HepG2 (cell line): ENCODE data around the gene RPS15A. TPM values are rescaled to one million over a fixed set of nuclear protein-coding genes. Genes with fewer than 3 reads are reported as not detected.

Experiments
- ATM ChIP-seq: fragments of 450-650 bp; IDR thresholded peaks from 2 replicates; pipeline ENCODE4 v1.7.1; 2017; ENCODE audit warnings: mild to moderate bottlenecking, borderline replicate concordance
- CREM ChIP-seq, 2 experiments: sonication (generic) in 1 of 2; formaldehyde crosslinking in 1 of 2; IDR thresholded peaks; 2 replicates each; pipeline versions ENCODE4 v1.4.0 to v1.6.1; 2016 to 2020; ENCODE audit warnings: antibody characterized with exemption in 1 of 2, mild to moderate bottlenecking in 1 of 2, missing genetic modification reagents in 1 of 2
- FOSL1 ChIP-seq: sonication (generic); formaldehyde crosslinking; IDR thresholded peaks from 2 replicates; pipeline ENCODE4 v1.9.0; 2021; ENCODE audit warnings: missing genetic modification reagents, borderline replicate concordance
- ISX ChIP-seq: sonication (generic); formaldehyde crosslinking; conservative IDR thresholded peaks from 2 replicates; pipeline ENCODE4 v1.5.0; 2020; ENCODE audit warnings: missing genetic modification reagents
- KAT8 ChIP-seq: IDR thresholded peaks from 2 replicates; pipeline ENCODE4 v1.6.1; 2016; ENCODE audit warnings: missing genetic modification reagents, missing compliant biosample characterization
- KLF11 ChIP-seq: IDR thresholded peaks from 2 replicates; pipeline ENCODE4 v1.6.1; 2016; ENCODE audit warnings: missing compliant biosample characterization
- MLLT10 ChIP-seq: sonication (generic); formaldehyde crosslinking; IDR thresholded peaks from 2 replicates; pipeline ENCODE4 v1.4.0; 2020; ENCODE audit warnings: missing genetic modification reagents
- RBAK ChIP-seq: sonication (generic); formaldehyde crosslinking; IDR thresholded peaks from 2 replicates; pipeline ENCODE4 v1.5.1; 2020; ENCODE audit warnings: mild to moderate bottlenecking, missing genetic modification reagents
- SALL1 ChIP-seq: sonication (generic); formaldehyde crosslinking; IDR thresholded peaks from 2 replicates; pipeline ENCODE4 v1.8.0; 2022; ENCODE audit warnings: mild to moderate bottlenecking, missing genetic modification reagents
- SNAPC5 ChIP-seq: sonication (generic); formaldehyde crosslinking; IDR thresholded peaks from 2 replicates; pipeline ENCODE4 v1.8.1; 2023; ENCODE audit warnings: mild to moderate bottlenecking, missing genetic modification reagents, borderline replicate concordance
- U2AF1 ChIP-seq: fragments of 200-400 bp; formaldehyde crosslinking; optimal IDR thresholded peaks from 2 replicates; pipeline ENCODE3; 2017; ENCODE audit warnings: mild to moderate bottlenecking, low read depth, low read length
- ZBTB40 ChIP-seq, 2 experiments: fragments of 450-650 bp in 1 of 2; sonication (generic) in 1 of 2; formaldehyde crosslinking in 1 of 2; IDR thresholded peaks; 2 replicates each; pipeline versions ENCODE4 v1.6.1 to v1.8.0; 2016 to 2022; ENCODE audit warnings: antibody characterized with exemption in 1 of 2, mild to moderate bottlenecking in 1 of 2, missing genetic modification reagents in 1 of 2
- ZFP41 ChIP-seq: sonication (generic); formaldehyde crosslinking; IDR thresholded peaks from 2 replicates; pipeline ENCODE4 v1.4.0; 2020; ENCODE audit warnings: mild to moderate bottlenecking, missing genetic modification reagents, borderline replicate concordance
- ZFP62 ChIP-seq: sonication (generic); formaldehyde crosslinking; IDR thresholded peaks from 2 replicates; pipeline ENCODE4 v1.4.0; 2020; ENCODE audit warnings: missing genetic modification reagents
- ZNF713 ChIP-seq: sonication (generic); formaldehyde crosslinking; IDR thresholded peaks from 2 replicates; pipeline ENCODE4 v1.4.0; 2020; ENCODE audit warnings: mild to moderate bottlenecking, missing genetic modification reagents
- polyA plus RNA-seq, 8 experiments: library from polyadenylated mRNA; depleted of rRNA in 3 of 8; stranded (reverse) in 7 of 8; unstranded in 1 of 8; fragments of >200 nt; fragmentation: Illumina TruSeq in 4 of 8; extraction: Trizol in 4 of 8; gene quantifications; 2 replicates each; pipeline versions ENCODE4 v1.2.1 to v1.2.3, GENCODE V29; 2011 to 2016; ENCODE audit warnings: low read depth in 4 of 8, missing spikeins in 1 of 8, mixed read lengths in 1 of 8; ENCODE audit not compliant: insufficient read depth in 1 of 8
- total RNA-seq, 5 experiments: library from RNA; depleted of rRNA; stranded (reverse); fragments of >200 nt; fragmentation: Illumina TruSeq; extraction: Trizol; gene quantifications; 2 replicates each; pipeline ENCODE4 v1.2.3, GENCODE V29; 2016; ENCODE audit warnings: low read depth in 1 of 5
- TF ChIP-seq, protein P1 (sequence below): IDR thresholded peaks from 2 replicates; pipeline ENCODE4 v1.6.1; 2016; ENCODE audit warnings: missing compliant biosample characterization, missing genetic modification reagents, borderline replicate concordance
- TF ChIP-seq, protein P2 (sequence below): sonication (generic); formaldehyde crosslinking; IDR thresholded peaks from 2 replicates; pipeline ENCODE4 v1.5.0; 2020; ENCODE audit warnings: mild to moderate bottlenecking, missing genetic modification reagents, moderate library complexity

Gene RPS15A
- total and polyA plus RNA-seq, 2 of the 13 experiments (the other 11 are each of a cell fraction or from before 2014, with no cell fraction given), result 5,489 to 9,457 TPM

DNA sequence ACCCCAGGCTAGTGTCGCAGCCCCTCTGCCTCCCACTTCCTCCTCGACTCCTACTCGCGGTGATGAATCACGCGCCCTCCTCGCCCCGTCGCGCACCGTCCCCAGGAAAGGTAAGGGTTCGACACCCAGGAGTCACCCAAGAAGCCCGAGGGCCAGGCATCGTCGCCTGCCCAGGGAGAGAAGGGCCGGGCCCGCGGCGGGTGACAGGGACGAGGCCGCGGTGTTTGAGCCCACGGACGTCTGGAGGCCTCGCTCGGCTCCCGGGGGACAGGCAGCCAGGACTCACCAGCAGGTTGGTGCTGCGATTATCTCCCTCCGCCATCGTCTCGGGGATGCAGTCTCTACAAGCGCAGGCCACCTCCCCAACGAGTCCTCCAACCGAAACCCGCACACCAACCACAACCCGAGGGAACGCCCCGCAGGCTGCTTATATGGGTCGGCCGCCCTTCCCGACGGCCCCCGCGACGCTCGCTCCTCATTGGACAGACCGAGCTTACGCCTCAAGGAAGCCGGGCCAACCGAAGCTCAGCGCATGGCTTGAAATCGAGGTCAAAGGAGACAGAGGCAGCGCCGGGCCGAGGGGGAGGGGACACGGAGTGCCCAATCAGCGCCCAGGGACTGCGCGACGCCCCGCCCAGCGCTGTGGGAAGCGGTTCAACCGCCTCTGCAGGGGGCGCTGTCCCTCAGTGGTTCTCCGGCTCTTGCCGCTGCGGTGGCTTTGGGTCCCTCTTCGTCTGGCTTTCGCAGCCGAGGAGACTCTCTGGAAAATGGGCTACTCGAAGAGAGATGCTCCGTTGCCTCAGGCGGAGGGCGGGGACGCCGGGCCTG is 11.2 kb upstream of the RPS15A start, which contains the start of gene ARL6IP1 (continued):
- TF ChIP-seq ZBTB40 (IDR thresholded peaks at IDR 0.05) (no peak), ZBTB40 (CRISPR knock-in tag; IDR thresholded peaks at IDR 0.05) (peak; percentile 79), U2AF1 (peak; percentile 96), MLLT10 (CRISPR knock-in tag) (peak; percentile 81; the same call in 1 of the 2 replicates), CREM (IDR thresholded peaks at IDR 0.05) (peak; percentile 86), CREM (CRISPR knock-in tag; IDR thresholded peaks at IDR 0.05) (peak; percentile 4; the same call in 1 of the 2 replicates), KLF11 (CRISPR knock-in tag) (peak; percentile 99), ISX (peak; percentile 93; the same call in 1 of the 2 replicates), ZNF713 (peak; percentile 58), FOSL1 (CRISPR knock-in tag) (no peak), KAT8 (CRISPR knock-in tag) (peak; percentile 96), RBAK (CRISPR knock-in tag) (no peak), ZFP41 (peak; percentile 96), SALL1 (CRISPR knock-in tag) (peak; percentile 97), SNAPC5 (peak; percentile 98), ZFP62 (0 out of 2 replicates have a peak, but pooled peaks have one; percentile 80), ATM (no peak)
- TF ChIP-seq, protein P1, sequence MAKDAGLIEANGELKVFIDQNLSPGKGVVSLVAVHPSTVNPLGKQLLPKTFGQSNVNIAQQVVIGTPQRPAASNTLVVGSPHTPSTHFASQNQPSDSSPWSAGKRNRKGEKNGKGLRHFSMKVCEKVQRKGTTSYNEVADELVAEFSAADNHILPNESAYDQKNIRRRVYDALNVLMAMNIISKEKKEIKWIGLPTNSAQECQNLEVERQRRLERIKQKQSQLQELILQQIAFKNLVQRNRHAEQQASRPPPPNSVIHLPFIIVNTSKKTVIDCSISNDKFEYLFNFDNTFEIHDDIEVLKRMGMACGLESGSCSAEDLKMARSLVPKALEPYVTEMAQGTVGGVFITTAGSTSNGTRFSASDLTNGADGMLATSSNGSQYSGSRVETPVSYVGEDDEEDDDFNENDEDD (CRISPR knock-in tag), result peak; percentile 91
- TF ChIP-seq, protein P2, sequence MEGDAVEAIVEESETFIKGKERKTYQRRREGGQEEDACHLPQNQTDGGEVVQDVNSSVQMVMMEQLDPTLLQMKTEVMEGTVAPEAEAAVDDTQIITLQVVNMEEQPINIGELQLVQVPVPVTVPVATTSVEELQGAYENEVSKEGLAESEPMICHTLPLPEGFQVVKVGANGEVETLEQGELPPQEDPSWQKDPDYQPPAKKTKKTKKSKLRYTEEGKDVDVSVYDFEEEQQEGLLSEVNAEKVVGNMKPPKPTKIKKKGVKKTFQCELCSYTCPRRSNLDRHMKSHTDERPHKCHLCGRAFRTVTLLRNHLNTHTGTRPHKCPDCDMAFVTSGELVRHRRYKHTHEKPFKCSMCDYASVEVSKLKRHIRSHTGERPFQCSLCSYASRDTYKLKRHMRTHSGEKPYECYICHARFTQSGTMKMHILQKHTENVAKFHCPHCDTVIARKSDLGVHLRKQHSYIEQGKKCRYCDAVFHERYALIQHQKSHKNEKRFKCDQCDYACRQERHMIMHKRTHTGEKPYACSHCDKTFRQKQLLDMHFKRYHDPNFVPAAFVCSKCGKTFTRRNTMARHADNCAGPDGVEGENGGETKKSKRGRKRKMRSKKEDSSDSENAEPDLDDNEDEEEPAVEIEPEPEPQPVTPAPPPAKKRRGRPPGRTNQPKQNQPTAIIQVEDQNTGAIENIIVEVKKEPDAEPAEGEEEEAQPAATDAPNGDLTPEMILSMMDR (CRISPR knock-in tag), result peak; percentile 100
